Thyroid gland (tissue), 4 donors: ENCODE measurements around the gene HES1.

Source experiments
- CTCF ChIP-seq, 6 experiments: fragments of 200-600 bp in 3 of 6; fragments of 450-650 bp in 3 of 6; sonication (generic) in 3 of 6; IDR thresholded peaks; one replicate each; pipeline ENCODE4 v1.5.1; 2016 to 2019; ENCODE audit warnings: antibody characterized with exemption in 6 of 6, mild to moderate bottlenecking in 2 of 6, inconsistent platforms in 1 of 6, moderate library complexity in 1 of 6
- POLR2A ChIP-seq, 2 donors: fragments of 450-650 bp; IDR thresholded peaks; one replicate each; pipeline ENCODE4 v1.6.1; 2017; ENCODE audit warnings: antibody characterized with exemption in 2 of 2, mild to moderate bottlenecking in 2 of 2, moderate library complexity in 1 of 2

- TF ChIP-seq CTCF (IDR thresholded peaks at IDR 0.05): peak in 1 of 6 experiments; percentile 15
- no peak for TF ChIP-seq POLR2A (IDR thresholded peaks at IDR 0.05)
Observed at GRCh38 chr3:194162070-194162678, 26.2 kb downstream of the HES1 start.
